GM10248 (cell line): ENCODE data around the gene LRFN2.
A peak's percentile ranks its signal among the peaks of the same experiment; 100 is the strongest.

ENCODE experiments used
- CTCF ChIA-PET: fragments of 300-600 bp; sonication (Branson Sonifier 250); formaldehyde crosslinking; extraction: SDS; loops from one replicate; lab custom pipeline; 2021; ENCODE audit warnings: antibody characterized with exemption; lab: Yijun Ruan, JAX
- POLR2A ChIA-PET: fragments of 350-650 bp; sonication (Branson Sonifier 250); formaldehyde crosslinking; extraction: SDS; loops from one replicate; lab custom pipeline; 2020; ENCODE audit warnings: antibody characterized with exemption; lab: Yijun Ruan, JAX
- DNase-seq: peaks from one replicate; pipeline ENCODE4 v3.0.0; 2012; ENCODE audit errors: extremely low spot score
- TF ChIP-seq, protein P1 (sequence below): IDR thresholded peaks from 2 replicates; pipeline ENCODE4 v1.5.1; 2012; ENCODE audit warnings: mild to moderate bottlenecking, low read depth; ENCODE audit errors: extremely low read depth, missing control alignments, control extremely low read depth

The LRFN2 gene

GRCh38 chr6:40348591-40348990, 238.6 kb downstream of the LRFN2 start:
- POLR2A ChIA-PET, result no interaction called here
- CTCF ChIA-PET, result interaction anchor here (0.7 to 2.0 kb wide), 2 partner anchors 10 to 12 kb away, joined by 3 to 8 read pairs; no protein-coding TSS in a partner anchor
- TF ChIP-seq, protein P1, sequence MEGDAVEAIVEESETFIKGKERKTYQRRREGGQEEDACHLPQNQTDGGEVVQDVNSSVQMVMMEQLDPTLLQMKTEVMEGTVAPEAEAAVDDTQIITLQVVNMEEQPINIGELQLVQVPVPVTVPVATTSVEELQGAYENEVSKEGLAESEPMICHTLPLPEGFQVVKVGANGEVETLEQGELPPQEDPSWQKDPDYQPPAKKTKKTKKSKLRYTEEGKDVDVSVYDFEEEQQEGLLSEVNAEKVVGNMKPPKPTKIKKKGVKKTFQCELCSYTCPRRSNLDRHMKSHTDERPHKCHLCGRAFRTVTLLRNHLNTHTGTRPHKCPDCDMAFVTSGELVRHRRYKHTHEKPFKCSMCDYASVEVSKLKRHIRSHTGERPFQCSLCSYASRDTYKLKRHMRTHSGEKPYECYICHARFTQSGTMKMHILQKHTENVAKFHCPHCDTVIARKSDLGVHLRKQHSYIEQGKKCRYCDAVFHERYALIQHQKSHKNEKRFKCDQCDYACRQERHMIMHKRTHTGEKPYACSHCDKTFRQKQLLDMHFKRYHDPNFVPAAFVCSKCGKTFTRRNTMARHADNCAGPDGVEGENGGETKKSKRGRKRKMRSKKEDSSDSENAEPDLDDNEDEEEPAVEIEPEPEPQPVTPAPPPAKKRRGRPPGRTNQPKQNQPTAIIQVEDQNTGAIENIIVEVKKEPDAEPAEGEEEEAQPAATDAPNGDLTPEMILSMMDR, result no peak
- DNase-seq, result peak; percentile 3

- ChIA-PET POLR2A (no interaction called here), CTCF (interaction anchor here (2.0 kb wide), 1 partner anchor 9 kb away, joined by 8 read pairs; no protein-coding TSS in a partner anchor)
- TF ChIP-seq, protein P1, result no peak
- peak; percentile 1 for DNase-seq
These were observed 239.6 kb downstream of the LRFN2 start for GRCh38 chr6:40347571-40348011.

- CTCF ChIA-PET, result interaction anchor here (1.9 kb wide), 1 partner anchor 14 kb away, joined by 4 read pairs; no protein-coding TSS in a partner anchor
- TF ChIP-seq, protein P1, result no peak
- DNase-seq, result no peak
- POLR2A ChIA-PET, result no interaction called here
These were observed 240.9 kb downstream of the LRFN2 start for GRCh38 chr6:40346246-40346645.

GRCh38 chr6:40344566-40345167, 242.5 kb downstream of the LRFN2 start:
- DNase-seq, result no peak
- ChIA-PET POLR2A (no interaction called here), CTCF (interaction anchor here (1.1 kb wide), 1 partner anchor 20 kb away, joined by 3 read pairs; no protein-coding TSS in a partner anchor)
- TF ChIP-seq, protein P1, result no peak

GRCh38 chr6:40343877-40344565, 243.1 kb downstream of the LRFN2 start:
- POLR2A ChIA-PET, result no interaction called here
- TF ChIP-seq, protein P1, result no peak
- CTCF ChIA-PET, result interaction anchor here (1.1 to 1.9 kb wide), 2 partner anchors 20 to 36 kb away, joined by 3 to 4 read pairs; no protein-coding TSS in a partner anchor
- DNase-seq, result no peak

GRCh38 chr6:40343318-40343876, 243.8 kb downstream of the LRFN2 start:
- ChIA-PET POLR2A (no interaction called here), CTCF (interaction anchor here (1.9 kb wide), 1 partner anchor 36 kb away, joined by 4 read pairs; no protein-coding TSS in a partner anchor)
- TF ChIP-seq, protein P1, result no peak
- DNase-seq, result no peak
